MCF 10A (cell line): ENCODE data around the gene SMYD4. TPM values are rescaled to one million over a fixed set of nuclear protein-coding genes. Genes with fewer than 3 reads are reported as not detected.

Source experiments
- BruUV-seq: library from RNA; stranded (reverse); fragments of 400-500 nt; replicated peaks from 2 replicates; lab custom pipeline; 2021; lab: Mats Ljungman, UMichigan
- CTCF ChIA-PET: fragments of 300-600 bp; sonication (Branson Sonifier 250); formaldehyde crosslinking; extraction: SDS; loops from one replicate; lab custom pipeline; 2021; ENCODE audit warnings: antibody characterized with exemption, inconsistent platforms; lab: Yijun Ruan, JAX
- POLR2A ChIA-PET: fragments of 300-600, 350-650 bp; sonication (Branson Sonifier 250); formaldehyde crosslinking; extraction: SDS; loops from one replicate; lab custom pipeline; 2020; ENCODE audit warnings: antibody characterized with exemption, inconsistent platforms; lab: Yijun Ruan, JAX
- DNase-seq: peaks from one replicate; pipeline ENCODE4 v3.0.0-alpha.2; 2018; ENCODE audit not compliant: unreplicated experiment
- H3K27ac Mint-ChIP-seq: one replicate; pipeline ENCODE4 v1.8.0; 2022; ENCODE audit warnings: mild to moderate bottlenecking, low read depth, mixed read lengths; ENCODE audit not compliant: unreplicated experiment
- H3K27me3 Mint-ChIP-seq: one replicate; pipeline ENCODE4 v1.8.0; 2022; ENCODE audit warnings: mixed read lengths; ENCODE audit not compliant: insufficient read depth, unreplicated experiment
- H3K36me3 Mint-ChIP-seq: one replicate; pipeline ENCODE4 v1.8.0; 2022; ENCODE audit warnings: mild to moderate bottlenecking, moderate library complexity, mixed read lengths; ENCODE audit not compliant: insufficient read depth, unreplicated experiment
- H3K4me1 Mint-ChIP-seq: one replicate; pipeline ENCODE4 v1.8.0; 2022; ENCODE audit warnings: mixed read lengths; ENCODE audit not compliant: insufficient read depth, unreplicated experiment
- H3K4me3 Mint-ChIP-seq: one replicate; pipeline ENCODE4 v1.8.0; 2022; ENCODE audit warnings: mild to moderate bottlenecking, moderate library complexity, mixed read lengths; ENCODE audit not compliant: unreplicated experiment
- H3K9me3 Mint-ChIP-seq: one replicate; pipeline ENCODE4 v1.8.0; 2022; ENCODE audit warnings: mixed read lengths; ENCODE audit not compliant: unreplicated experiment
- CTCF ChIP-seq: fragments of 200-600 bp; IDR thresholded peaks from one replicate; pipeline ENCODE4 v1.8.0; 2022; ENCODE audit warnings: antibody characterized with exemption, mild to moderate bottlenecking; ENCODE audit not compliant: unreplicated experiment
- intact Hi-C: fragments of 100-400 bp; cut with micrococcal nuclease; formaldehyde crosslinking; loops from 2 replicates; pipeline ENCODE4 v1.14.1; 2022
- total RNA-seq: library from RNA; stranded (reverse); gene quantifications from 2 replicates; pipeline ENCODE4 v1.2.3, GENCODE V29; 2022

The SMYD4 gene
- total RNA-seq, 1 experiment from 2014 or later: 8.3 TPM

DNA sequence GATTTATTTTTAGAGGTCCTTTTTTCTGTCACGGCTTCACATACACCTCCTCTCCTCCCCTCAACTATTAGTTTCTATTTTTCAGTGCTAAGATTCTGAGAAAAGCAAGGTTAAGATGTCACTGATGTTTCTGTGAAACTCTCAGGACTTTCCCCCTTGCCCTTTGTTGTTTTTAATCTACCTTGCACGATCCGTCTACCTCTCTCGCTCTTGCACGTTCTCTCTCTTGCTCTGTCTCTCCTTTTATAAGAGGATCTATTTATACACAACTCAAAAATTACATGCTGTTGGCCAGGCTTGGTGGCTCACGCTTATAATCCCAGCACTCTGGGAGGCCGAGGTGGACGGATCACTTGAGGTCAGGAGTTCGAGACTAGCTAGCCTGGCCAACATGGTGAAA lies 43.7 kb upstream of the SMYD4 start:
- DNase-seq: no peak
- ChIA-PET POLR2A (no interaction called here), CTCF (no interaction called here)
- Mint-ChIP-seq H3K4me1 (no peaks in the 10 kb centered on the region), H3K36me3 (peaks cover 85% of the 10 kb centered on the region), H3K27ac (no peak overlapping the region), H3K27me3 (no peaks in the 10 kb centered on the region), H3K4me3 (no peak overlapping the region), H3K9me3 (no peaks in the 10 kb centered on the region)
- BruUV-seq: no TSS peak
- intact Hi-C loops: no loop called here
- TF ChIP-seq CTCF: no peak

GRCh38 chr17:1872976-1873375 lies 43.3 kb upstream of the SMYD4 start:
- H3K27me3 Mint-ChIP-seq: no peaks in the 10 kb centered on the region
- H3K4me3 Mint-ChIP-seq: no peak overlapping the region
- CTCF ChIA-PET: no interaction called here
- POLR2A ChIA-PET: no interaction called here
- no peaks in the 10 kb centered on the region for H3K9me3 Mint-ChIP-seq
- H3K36me3 Mint-ChIP-seq: peaks cover 84% of the 10 kb centered on the region
- no peak for TF ChIP-seq CTCF
- no peaks in the 10 kb centered on the region for H3K4me1 Mint-ChIP-seq
- no peak overlapping the region for H3K27ac Mint-ChIP-seq
- DNase-seq: no peak
- intact Hi-C loops: no loop called here
- BruUV-seq: no TSS peak

- Mint-ChIP-seq H3K4me1 (no peaks in the 10 kb centered on the region), H3K9me3 (no peaks in the 10 kb centered on the region), H3K4me3 (no peak overlapping the region), H3K27me3 (no peaks in the 10 kb centered on the region), H3K27ac (no peak overlapping the region), H3K36me3 (peaks cover 79% of the 10 kb centered on the region)
- POLR2A ChIA-PET: no interaction called here
- intact Hi-C loops: no loop called here
- CTCF ChIA-PET: no interaction called here
- TF ChIP-seq CTCF: no peak
- BruUV-seq: no TSS peak
- DNase-seq: no peak
These were observed 42.6 kb upstream of the SMYD4 start for GRCh38 chr17:1872254-1872653.

DNA sequence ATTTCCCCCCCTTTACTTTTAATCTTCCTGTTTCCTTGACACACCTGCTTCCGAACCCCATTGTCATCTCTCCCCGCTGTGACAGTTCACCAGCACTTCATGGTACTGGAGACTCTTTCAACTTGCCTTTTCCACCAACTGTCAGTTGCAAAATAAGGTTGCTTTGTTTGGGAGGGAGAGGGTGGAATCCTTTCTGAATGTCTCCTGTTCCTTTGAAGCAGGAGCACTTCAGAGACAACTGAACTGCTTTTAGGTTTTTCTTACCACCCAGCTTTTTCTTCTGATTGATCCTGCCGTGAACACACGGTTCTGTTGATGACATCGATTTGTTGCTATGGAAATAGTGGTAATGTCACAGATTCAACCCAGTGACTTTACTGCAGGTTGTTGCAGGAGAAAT lies 42.1 kb upstream of the SMYD4 start:
- H3K9me3 Mint-ChIP-seq: no peaks in the 10 kb centered on the region
- no peaks in the 10 kb centered on the region for H3K4me1 Mint-ChIP-seq
- peaks cover 74% of the 10 kb centered on the region for H3K36me3 Mint-ChIP-seq
- no TSS peak for BruUV-seq
- CTCF ChIA-PET: interaction anchor here (0.6 to 1.8 kb wide), 4 partner anchors 43 to 254 kb away, joined by 3 to 6 read pairs (median 3); no protein-coding TSS in a partner anchor
- intact Hi-C loops: no loop called here
- TF ChIP-seq CTCF: no peak
- no peaks in the 10 kb centered on the region for H3K27me3 Mint-ChIP-seq
- no peak overlapping the region for H3K27ac Mint-ChIP-seq
- no peak for DNase-seq
- H3K4me3 Mint-ChIP-seq: no peak overlapping the region
- POLR2A ChIA-PET: no interaction called here
